GM21360 (cell line): Measurements from ENCODE around the gene RAPGEF5.

Experiments used
- ATAC-seq: cut with Tn5 transposase; IDR thresholded peaks from one replicate; pipeline ENCODE4 v1.9.1; 2021; ENCODE audit warnings: mild to moderate bottlenecking, moderate library complexity; ENCODE audit not compliant: unreplicated experiment

Gene RAPGEF5

DNA sequence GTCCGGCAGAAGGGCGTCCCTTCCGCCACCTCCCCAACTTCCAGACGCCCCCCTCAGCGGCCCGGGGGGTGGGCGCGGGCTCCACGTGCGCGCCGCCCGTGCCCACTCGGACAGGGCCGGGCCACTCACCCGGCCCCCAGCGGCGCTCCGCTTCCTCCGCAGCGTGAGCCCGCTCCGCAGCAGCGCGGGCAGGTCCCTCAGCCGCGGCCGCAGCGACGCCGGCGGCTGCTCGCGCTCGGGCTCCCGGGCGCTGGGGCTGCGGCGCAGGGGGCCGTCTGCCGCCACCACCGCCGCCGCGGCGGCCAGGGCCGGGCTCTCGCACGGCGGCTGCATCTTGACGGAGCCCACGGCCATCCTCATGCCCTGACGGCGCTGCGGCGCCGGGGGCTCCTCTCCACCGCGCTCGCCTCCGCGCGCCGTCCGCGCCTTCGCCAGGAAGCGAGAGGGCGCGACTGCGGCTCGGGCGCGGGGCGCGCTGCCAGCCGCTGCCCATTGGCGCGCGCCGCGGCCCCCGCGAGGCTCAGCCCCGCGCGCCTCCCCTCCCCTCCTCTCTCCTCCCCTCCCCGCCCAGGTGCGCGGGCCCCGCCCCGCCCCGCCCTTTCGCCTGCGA, at the start of gene RAPGEF5:
RAPGEF5 (minus strand) TSS at position 454 of the 610 bp plus-strand sequence; CDS start at position 360, 94 bp downstream.
- ATAC-seq, result peak; percentile 56

DNA sequence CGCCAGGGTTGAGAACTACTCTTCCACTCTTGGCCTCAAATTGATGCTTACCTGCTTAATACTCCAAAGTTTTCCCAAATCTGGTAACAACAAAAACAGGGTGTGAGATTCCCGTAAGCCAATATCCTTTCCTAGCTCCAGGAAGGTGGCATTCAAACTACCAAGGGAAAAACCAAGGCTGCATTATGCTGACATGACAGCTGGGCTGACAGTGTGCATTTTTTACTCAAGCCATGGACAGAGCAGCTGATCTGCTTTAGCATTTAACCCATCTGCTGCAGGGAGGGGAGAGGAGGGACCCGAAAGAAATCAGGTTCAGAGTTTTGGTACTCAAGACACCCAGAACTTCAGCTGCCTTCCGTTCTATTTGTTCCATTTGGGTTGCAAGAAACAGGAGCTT, 49.8 kb upstream of the RAPGEF5 start:
- ATAC-seq, result no peak

DNA sequence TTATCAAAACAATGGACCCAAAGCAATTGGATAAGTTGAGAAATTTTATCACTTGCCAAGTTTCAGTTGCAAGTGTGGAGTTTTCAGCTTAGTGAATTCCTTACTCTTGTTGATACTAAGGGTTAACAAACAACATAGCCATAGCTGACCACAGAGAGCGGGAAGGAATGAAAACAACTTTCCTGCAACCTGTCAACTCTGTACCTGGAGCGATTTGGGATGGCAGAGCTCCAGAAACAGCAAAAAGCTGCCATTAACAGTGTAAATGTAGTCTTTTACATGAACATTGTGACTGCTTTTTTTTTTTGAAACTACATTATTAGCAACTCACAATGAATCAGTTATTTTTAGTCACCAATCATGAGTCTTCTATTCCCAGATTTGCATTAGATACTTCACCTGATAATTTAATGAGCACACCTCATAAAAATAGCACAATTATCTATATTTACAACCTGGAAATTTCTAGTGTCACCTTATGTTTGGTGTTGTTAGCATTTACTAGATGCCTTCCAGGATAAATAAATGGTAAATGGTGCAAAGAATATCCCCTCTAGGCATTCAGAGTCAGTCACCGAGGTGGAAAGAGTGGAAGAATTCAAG, 47.6 kb upstream of the RAPGEF5 start:
- no peak for ATAC-seq

GRCh38 chr7:22403344-22403743, 46.4 kb upstream of the RAPGEF5 start:
- ATAC-seq, result no peak

GRCh38 chr7:22402250-22402649, 45.3 kb upstream of the RAPGEF5 start:
- peak; percentile 19 for ATAC-seq

- ATAC-seq, result no peak
Measured at GRCh38 chr7:22400936-22401553, 44.1 kb upstream of the RAPGEF5 start.

DNA sequence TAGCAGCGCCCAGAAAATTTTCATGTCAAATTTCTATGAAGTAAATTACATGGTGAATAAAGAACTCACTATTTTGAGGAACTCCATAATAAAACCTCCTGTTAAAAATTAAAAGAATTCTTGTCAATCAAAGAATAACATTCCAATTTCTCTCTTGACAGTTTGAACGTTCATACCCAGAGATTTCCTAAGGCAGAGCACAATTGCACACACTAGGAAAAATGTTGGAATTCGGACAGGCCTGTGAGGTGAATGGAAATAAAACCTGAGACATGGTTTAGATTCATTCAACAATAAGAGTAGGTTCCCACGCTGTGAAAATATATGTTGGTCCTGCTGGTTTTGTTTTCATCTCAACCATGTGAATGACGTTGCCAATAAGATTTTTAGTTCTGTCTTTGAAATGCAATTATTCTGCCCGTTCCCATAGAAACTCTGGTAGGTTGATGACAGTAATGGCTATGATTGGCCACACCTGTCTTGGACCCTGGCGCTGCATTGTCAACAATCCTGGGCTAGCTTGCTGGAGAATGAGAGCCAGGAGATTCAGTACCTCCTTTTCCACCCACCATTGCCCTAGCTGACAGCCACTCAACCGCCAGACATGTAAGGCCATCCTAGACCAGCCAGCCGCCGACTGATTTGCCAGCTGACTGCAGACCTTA, 43.3 kb upstream of the RAPGEF5 start:
- ATAC-seq, result no peak

DNA sequence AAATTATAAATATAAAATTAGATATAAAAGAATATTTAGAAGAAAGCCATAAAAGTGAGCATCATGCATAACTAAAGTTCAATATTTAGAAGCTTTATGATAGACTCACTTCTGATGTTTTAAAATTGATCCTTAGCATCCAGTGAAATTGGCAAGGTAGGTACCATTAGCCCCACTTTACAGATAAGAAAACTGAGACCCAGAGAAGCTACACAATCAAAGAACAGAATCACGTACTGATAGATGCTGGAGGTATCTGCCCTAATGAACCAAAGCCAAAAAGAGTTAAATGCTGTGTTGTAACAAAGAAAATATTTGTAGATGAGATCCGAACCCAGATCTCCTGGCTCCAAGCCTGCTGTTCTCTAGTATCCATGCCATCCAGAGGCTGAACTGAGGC, 42.6 kb upstream of the RAPGEF5 start:
- ATAC-seq, result no peak

GRCh38 chr7:22399091-22399490, 42.1 kb upstream of the RAPGEF5 start:
- ATAC-seq, result no peak

GRCh38 chr7:22397981-22398380, 41.0 kb upstream of the RAPGEF5 start:
- no peak for ATAC-seq

DNA sequence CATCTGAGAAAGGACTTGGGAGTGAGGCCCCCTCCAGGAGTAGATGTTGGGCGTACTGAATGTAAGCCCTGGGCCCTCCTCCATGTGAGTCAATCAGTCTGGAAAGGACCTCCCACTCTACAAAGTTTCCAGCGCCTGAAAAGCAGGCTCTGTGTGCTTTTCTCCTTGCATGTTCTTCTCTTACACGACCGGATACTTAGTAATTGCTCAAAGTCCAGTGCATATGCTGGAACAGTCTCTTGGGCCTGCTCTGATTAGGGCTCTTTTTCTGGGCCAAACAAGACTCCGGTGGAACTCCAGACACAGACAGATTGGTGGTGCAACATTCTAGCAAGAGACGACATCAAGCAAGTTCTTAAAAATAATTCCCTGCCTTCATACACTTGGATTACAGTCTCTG, 38.3 kb upstream of the RAPGEF5 start:
- no peak for ATAC-seq

GRCh38 chr7:22394739-22395138, 37.8 kb upstream of the RAPGEF5 start:
- no peak for ATAC-seq

- ATAC-seq, result no peak
Measured at GRCh38 chr7:22393913-22394729, 37.2 kb upstream of the RAPGEF5 start.

DNA sequence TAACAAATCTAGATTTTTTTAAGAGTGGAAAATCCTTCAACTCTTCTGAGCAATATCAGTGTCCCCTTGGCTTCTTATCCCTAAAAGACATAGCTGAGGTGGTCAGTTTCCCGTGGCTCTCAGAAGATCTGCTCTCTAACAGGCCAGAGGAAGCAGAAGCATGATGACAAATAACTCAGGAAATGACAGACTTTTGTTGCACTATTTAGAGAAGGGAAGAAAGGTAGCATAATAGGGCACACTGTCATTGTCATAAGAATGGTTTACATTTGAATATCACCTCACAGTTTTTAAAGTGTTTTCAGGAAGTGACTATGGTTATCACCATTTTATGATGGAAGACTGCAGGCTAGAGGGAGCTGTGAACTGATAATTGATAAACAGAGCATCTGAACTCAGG, 33.6 kb upstream of the RAPGEF5 start:
- ATAC-seq, result no peak

- no peak for ATAC-seq
Measured at GRCh38 chr7:22389892-22390291, 32.9 kb upstream of the RAPGEF5 start.

GRCh38 chr7:22387583-22387982, 30.6 kb upstream of the RAPGEF5 start:
- no peak for ATAC-seq

- ATAC-seq, result peak; percentile 49
Measured at GRCh38 chr7:22386865-22387264, 29.9 kb upstream of the RAPGEF5 start.

DNA sequence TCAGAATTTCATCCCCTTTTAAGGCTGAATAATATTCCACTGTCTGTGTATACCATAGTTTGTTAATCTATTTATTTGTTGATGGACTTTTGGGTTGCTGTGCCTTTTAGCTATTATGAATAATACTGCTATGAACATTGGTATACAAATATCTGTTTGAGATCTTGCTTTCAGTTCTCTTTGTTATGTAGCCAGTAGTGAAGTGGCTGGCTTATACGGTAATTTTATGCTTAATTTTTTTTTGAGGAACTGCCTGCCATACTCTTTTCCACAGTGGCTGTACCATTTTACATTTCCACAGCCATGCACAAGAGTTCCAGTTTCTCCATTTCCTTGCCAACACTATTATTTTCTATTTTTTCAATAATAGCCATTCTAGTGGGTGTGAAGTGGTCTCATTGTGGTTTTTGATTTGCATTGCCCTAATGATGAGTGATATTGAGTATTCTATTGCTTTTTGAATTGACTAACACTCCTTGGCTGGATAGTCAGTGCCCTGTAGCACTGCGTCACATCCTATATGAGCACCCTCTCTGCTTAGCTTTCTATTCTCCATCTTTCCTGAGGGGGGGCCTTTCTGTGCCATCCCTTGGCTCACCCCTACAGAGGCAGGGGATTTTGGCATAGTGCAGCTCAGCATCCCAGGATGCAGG, 29.4 kb upstream of the RAPGEF5 start:
- ATAC-seq, result peak; percentile 71

DNA sequence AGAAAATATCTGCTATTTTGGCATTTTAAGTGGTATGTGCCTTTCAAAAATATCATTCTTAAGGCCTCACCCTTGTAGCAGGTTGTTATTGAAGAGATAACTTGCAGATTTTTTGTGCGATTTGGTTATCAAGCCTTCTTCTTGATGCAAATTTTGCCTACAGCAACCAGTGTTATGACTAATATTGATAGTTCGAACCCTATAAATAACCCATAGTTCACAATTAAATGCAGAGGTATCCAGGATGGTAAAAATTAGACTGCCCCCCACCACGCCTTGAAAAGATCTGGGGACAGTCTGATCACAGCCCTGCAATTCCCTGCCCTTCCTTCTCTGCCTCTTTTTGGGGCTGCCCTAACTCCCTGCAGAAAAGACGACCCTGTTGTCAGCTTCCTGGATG, 28.4 kb upstream of the RAPGEF5 start:
- ATAC-seq, result no peak

GRCh38 chr7:22380333-22380732, 23.4 kb upstream of the RAPGEF5 start:
- no peak for ATAC-seq
